ENCODE data around the gene SNX8. TPM values are rescaled to one million over a fixed set of nuclear protein-coding genes. Genes with fewer than 3 reads are reported as not detected.

SNX8 gene
- total RNA-seq, 1 donor from 2014 or later, result 60.1 TPM

GRCh38 chr7:2290877-2291276 lies 23.4 kb downstream of the SNX8 start:
- H3K27me3 ChIP-seq, result no peaks in the 10 kb centered on the region
- no peak for DNase-seq
- no peak overlapping the region for H3K27ac ChIP-seq
- no peak for ATAC-seq
- intact Hi-C loops (cut with DNase I), result no loop called here
- H3K9me3 ChIP-seq, result no peaks in the 10 kb centered on the region
- TF ChIP-seq, protein P1, sequence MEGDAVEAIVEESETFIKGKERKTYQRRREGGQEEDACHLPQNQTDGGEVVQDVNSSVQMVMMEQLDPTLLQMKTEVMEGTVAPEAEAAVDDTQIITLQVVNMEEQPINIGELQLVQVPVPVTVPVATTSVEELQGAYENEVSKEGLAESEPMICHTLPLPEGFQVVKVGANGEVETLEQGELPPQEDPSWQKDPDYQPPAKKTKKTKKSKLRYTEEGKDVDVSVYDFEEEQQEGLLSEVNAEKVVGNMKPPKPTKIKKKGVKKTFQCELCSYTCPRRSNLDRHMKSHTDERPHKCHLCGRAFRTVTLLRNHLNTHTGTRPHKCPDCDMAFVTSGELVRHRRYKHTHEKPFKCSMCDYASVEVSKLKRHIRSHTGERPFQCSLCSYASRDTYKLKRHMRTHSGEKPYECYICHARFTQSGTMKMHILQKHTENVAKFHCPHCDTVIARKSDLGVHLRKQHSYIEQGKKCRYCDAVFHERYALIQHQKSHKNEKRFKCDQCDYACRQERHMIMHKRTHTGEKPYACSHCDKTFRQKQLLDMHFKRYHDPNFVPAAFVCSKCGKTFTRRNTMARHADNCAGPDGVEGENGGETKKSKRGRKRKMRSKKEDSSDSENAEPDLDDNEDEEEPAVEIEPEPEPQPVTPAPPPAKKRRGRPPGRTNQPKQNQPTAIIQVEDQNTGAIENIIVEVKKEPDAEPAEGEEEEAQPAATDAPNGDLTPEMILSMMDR (IDR thresholded peaks at IDR 0.05), result no peak
- no peak overlapping the region for H3K4me3 ChIP-seq
- H3K4me1 ChIP-seq, result no peaks in the 10 kb centered on the region
- no peaks in the 10 kb centered on the region for H3K36me3 ChIP-seq

- H3K4me3 ChIP-seq, result no peak overlapping the region
- TF ChIP-seq, protein P1 (IDR thresholded peaks at IDR 0.05), result no peak
- no peaks in the 10 kb centered on the region for H3K9me3 ChIP-seq
- DNase-seq (no peak), ATAC-seq (no peak)
- no peaks in the 10 kb centered on the region for H3K27me3 ChIP-seq
- H3K4me1 ChIP-seq, result no peaks in the 10 kb centered on the region
- intact Hi-C loops (cut with DNase I), result no loop called here
- H3K36me3 ChIP-seq, result no peaks in the 10 kb centered on the region
- no peak overlapping the region for H3K27ac ChIP-seq
Observed at GRCh38 chr7:2289621-2290020, 24.6 kb downstream of the SNX8 start.

DNA sequence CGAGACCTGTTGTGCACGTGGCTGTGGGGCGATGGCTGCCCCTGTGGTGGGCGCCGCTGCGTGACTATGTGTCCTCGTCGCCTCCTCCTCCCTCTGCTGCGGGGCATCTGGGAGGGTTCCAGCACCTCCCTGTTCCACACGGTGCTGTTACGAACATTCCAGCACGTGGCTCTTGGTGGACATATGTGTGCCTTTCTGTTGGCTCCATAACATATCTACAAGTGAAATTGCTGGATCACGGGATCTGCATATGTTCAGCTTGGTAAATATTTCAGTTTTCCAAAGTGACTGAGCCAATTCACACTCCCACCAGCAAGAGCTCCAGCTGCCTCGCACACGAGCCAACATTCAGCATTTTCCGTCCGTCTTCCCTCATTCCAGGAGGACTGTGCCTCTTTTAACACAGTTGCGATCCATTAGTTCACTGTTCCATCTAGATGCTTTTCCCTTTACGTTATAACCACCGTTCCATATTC lies 25.1 kb downstream of the SNX8 start:
- no peak overlapping the region for H3K4me3 ChIP-seq
- intact Hi-C loops (cut with DNase I), result no loop called here
- no peaks in the 10 kb centered on the region for H3K4me1 ChIP-seq
- TF ChIP-seq, protein P1 (IDR thresholded peaks at IDR 0.05), result no peak
- no peaks in the 10 kb centered on the region for H3K9me3 ChIP-seq
- ATAC-seq (no peak), DNase-seq (no peak)
- no peak overlapping the region for H3K27ac ChIP-seq
- no peaks in the 10 kb centered on the region for H3K27me3 ChIP-seq
- no peaks in the 10 kb centered on the region for H3K36me3 ChIP-seq

DNA sequence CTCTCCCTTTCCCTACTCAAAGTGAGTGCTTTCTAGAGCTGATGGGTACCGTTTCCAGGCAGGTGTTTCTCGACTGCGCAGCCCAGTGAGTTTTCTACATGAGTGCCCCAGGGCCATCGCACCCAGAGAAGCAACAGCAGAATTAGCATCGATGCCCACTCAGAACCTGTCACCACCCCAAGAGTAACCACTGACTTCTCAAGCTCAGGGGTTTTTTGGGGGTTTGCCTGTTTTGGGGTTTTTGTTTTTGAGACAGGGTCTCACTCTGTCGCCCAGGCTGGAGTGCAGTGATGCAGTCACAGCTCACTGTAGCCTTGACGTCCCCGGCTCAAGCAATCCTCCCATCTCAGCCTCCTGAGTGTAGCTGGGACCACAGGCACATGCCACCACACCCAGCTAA lies 25.7 kb downstream of the SNX8 start:
- no peak for DNase-seq
- intact Hi-C loops (cut with DNase I), result no loop called here
- H3K9me3 ChIP-seq, result no peaks in the 10 kb centered on the region

DNA sequence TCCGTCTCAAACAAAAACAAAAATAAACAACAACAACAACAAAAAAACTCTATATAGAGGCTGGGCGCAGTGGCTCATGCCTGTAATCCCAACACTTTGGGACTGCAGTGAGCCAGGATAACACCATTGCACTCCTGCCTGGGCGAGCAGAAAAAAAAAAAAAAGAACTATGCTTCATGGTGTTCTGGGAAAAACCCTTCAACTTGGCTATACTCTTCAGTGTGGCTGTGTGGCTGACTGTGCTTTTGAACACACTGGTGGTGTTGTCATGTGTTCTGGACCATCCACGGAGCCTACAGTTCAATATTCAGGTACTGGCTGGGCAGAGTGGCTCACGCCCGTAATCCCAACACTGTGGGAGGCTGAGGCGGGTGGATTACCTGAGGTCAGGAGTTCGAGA lies 26.5 kb downstream of the SNX8 start:
- no peak overlapping the region for H3K4me3 ChIP-seq

More for the DNA sequence above, 25.7 kb downstream of the SNX8 start:
- no peaks in the 10 kb centered on the region for H3K27me3 ChIP-seq
- TF ChIP-seq, protein P1 (IDR thresholded peaks at IDR 0.05), result no peak
- H3K4me1 ChIP-seq, result no peaks in the 10 kb centered on the region
- no peaks in the 10 kb centered on the region for H3K36me3 ChIP-seq
- ATAC-seq, result no peak
- H3K27ac ChIP-seq, result no peak overlapping the region
- H3K4me3 ChIP-seq, result no peak overlapping the region

More for the DNA sequence above, 26.5 kb downstream of the SNX8 start:
- no peak for ATAC-seq
- intact Hi-C loops (cut with DNase I), result no loop called here
- Histone ChIP-seq H3K27me3 (no peaks in the 10 kb centered on the region), H3K27ac (no peak overlapping the region), H3K4me1 (no peaks in the 10 kb centered on the region), H3K9me3 (no peaks in the 10 kb centered on the region), H3K36me3 (no peaks in the 10 kb centered on the region)
- DNase-seq, result no peak
- TF ChIP-seq, protein P1 (IDR thresholded peaks at IDR 0.05), result no peak
